Transverse colon (tissue), 4 donors: ENCODE data around the gene TWSG1. TPM values are rescaled to one million over a fixed set of nuclear protein-coding genes. Genes with fewer than 3 reads are reported as not detected.

Experiments used
- DNase-seq: peaks from one replicate; pipeline ENCODE4 v3.0.0-alpha.2; 2019
- H3K27ac ChIP-seq, 4 donors: fragments of 200-600 bp; sonication (generic); 2 replicates each; pipeline ENCODE4 v1.5.1; 2016 to 2018; ENCODE audit warnings: inconsistent platforms in 4 of 4
- H3K27me3 ChIP-seq: fragments of 200-600 bp; sonication (generic); 2 replicates; pipeline ENCODE4 v1.5.1; 2017; ENCODE audit warnings: inconsistent platforms
- H3K36me3 ChIP-seq, 4 donors: fragments of 200-600 bp; sonication (generic); 2 replicates each; pipeline ENCODE4 v1.5.1; 2017 to 2019; ENCODE audit warnings: inconsistent platforms in 4 of 4
- H3K4me1 ChIP-seq, 4 donors: fragments of 200-600 bp; sonication (generic); 2 replicates each; pipeline ENCODE4 v1.5.1; 2017 to 2020; ENCODE audit warnings: inconsistent platforms in 4 of 4
- H3K4me3 ChIP-seq, 4 donors: fragments of 200-600 bp; sonication (generic); 1 replicate in 1 of 4; 2 replicates in 3 of 4; pipeline versions ENCODE4 v1.5.1 to v1.6.1; 2017 to 2019; ENCODE audit warnings: inconsistent platforms in 4 of 4
- H3K9me3 ChIP-seq, 2 donors: fragments of 200-600 bp; sonication (generic); 2 replicates each; pipeline ENCODE4 v1.5.1; 2017 to 2019; ENCODE audit warnings: inconsistent platforms in 2 of 2
- EP300 ChIP-seq: sonication (generic); formaldehyde crosslinking; IDR thresholded peaks from one replicate; pipeline ENCODE4 v1.6.1; 2017; ENCODE audit warnings: antibody characterized with exemption, low read depth
- POLR2A ChIP-seq: fragments of 450-650 bp; IDR thresholded peaks from one replicate; pipeline ENCODE4 v1.6.1; 2016; ENCODE audit warnings: antibody characterized with exemption, mild to moderate bottlenecking, moderate library complexity
- POLR2AphosphoS5 ChIP-seq, 3 donors: sonication (generic); formaldehyde crosslinking; IDR thresholded peaks; one replicate each; pipeline ENCODE4 v1.6.1; 2016; ENCODE audit warnings: antibody characterized with exemption in 3 of 3
- WGBS, 2 donors: methylation state at CpG; one replicate each; pipeline ENCODE4 v1.1.5; 2018; ENCODE audit warnings: low coverage in 1 of 2; 5-methylcytosine and 5-hydroxymethylcytosine counted together
- in situ Hi-C, 4 donors: fragments of 200-750 bp; cut with MboI; loops; one replicate each; pipeline versions ENCODE4 v1.15.0 to v1.15.1; 2017; ENCODE audit warnings: low sequenced_read_pairs in 3 of 4, low pct_ligation_motif_present in 1 of 4, low pct_unique_long_range_greater_than_20kb in 1 of 4
- intact Hi-C: fragments of 100-400 bp; cut with DNase I; formaldehyde crosslinking; loops from one replicate; pipeline ENCODE4 v1.15.1; 2023; ENCODE audit warnings: low total_unique reads
- total RNA-seq, 4 donors: library from RNA; depleted of rRNA; stranded (reverse); fragments of >200 nt; gene quantifications; one replicate each; pipeline ENCODE4 v1.1.0, GENCODE V29; 2016
- TF ChIP-seq, protein P1 (sequence below), 5 experiments: fragments of 200-600 bp in 3 of 5; fragments of 450-650 bp in 2 of 5; sonication (generic) in 3 of 5; IDR thresholded peaks; 1 replicate in 2 of 5; 2 replicates in 3 of 5; pipeline ENCODE4 v1.5.1; 2016 to 2017; ENCODE audit warnings: antibody characterized with exemption in 5 of 5, inconsistent platforms in 3 of 5, mild to moderate bottlenecking in 2 of 5, moderate library complexity in 1 of 5

Gene TWSG1
- total RNA-seq, 4 donors from 2014 or later, result 5.6 to 29.5 (median 26.5) TPM

DNA sequence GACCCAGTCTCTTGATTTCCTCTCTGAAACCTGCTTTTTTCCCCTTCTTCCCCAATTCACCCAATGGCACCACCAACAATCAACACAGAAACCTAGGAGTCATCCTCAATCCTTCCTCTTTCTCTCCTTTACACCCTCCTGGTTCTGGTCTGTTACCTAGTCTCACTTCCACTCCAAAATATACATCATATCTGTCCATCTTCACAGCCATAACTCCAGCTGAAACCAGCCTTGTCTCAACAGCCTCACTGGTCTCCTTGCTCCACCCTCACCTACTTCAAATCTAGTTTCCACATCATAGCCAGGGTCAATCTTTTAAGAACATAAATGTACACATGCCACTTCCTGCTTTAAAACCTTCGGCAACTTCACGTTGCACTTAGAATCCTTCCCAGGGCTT is 11.8 kb upstream of the TWSG1 start:
- 76 to 81% methylated on average over 2 of the region's 2 CpGs for whole genome bisulfite sequencing, 2 donors
- H3K4me3 ChIP-seq, result no peak overlapping the region
- no peaks in the 10 kb centered on the region for H3K36me3 ChIP-seq
- H3K9me3 ChIP-seq, result peaks cover 0 to 3% of the 10 kb centered on the region in 2 donors
- no peak for DNase-seq
- intact Hi-C loops, result no loop called here
- H3K27ac ChIP-seq, result no peak overlapping the region
- no peak for TF ChIP-seq EP300
- no peaks in the 10 kb centered on the region for H3K27me3 ChIP-seq
- in situ Hi-C loops, result no loop called here
- H3K4me1 ChIP-seq, result no peaks in the 10 kb centered on the region

DNA sequence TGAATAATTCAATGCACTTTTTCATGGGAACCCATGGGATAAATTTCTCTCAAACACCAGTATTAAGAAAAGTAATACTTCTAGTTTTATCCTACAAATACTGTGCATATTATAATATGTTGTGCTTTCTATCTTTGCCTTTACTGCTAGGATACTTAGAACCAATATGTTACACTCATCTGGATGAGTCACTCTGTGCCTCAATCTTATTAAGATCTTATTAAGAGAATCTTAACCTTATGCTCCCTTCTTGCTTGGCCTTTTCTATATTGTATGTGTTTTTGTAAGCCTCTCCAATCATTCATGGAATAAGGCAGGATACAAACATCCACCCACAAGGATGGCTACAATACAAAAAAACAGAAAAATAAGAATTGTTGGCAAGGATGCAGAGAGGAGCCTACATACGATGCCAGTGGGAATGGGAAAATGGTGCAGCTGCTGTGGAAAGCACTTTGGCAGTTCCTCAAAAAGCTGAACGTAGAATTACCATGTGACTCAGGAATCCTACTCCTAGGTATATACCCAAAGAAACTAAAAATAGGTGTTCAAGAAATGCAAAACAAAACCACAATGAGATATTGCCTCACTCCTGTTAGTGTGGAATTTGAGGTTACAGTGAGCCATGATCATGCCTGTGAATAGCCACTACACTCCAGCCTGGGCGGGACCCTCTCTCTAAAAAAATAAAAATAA is 10.7 kb upstream of the TWSG1 start:
- 79 to 85% methylated on average over 3 of the region's 3 CpGs for WGBS, 2 donors
- Histone ChIP-seq H3K36me3 (no peaks in the 10 kb centered on the region), H3K4me3 (no peak overlapping the region), H3K9me3 (peaks cover 0 to 11% of the 10 kb centered on the region in 2 donors), H3K27ac (no peak overlapping the region), H3K4me1 (no peaks in the 10 kb centered on the region), H3K27me3 (no peaks in the 10 kb centered on the region)
- in situ Hi-C loops, result no loop called here
- no peak for DNase-seq
- intact Hi-C loops, result no loop called here
- TF ChIP-seq EP300, result no peak
- TF ChIP-seq, protein P1, sequence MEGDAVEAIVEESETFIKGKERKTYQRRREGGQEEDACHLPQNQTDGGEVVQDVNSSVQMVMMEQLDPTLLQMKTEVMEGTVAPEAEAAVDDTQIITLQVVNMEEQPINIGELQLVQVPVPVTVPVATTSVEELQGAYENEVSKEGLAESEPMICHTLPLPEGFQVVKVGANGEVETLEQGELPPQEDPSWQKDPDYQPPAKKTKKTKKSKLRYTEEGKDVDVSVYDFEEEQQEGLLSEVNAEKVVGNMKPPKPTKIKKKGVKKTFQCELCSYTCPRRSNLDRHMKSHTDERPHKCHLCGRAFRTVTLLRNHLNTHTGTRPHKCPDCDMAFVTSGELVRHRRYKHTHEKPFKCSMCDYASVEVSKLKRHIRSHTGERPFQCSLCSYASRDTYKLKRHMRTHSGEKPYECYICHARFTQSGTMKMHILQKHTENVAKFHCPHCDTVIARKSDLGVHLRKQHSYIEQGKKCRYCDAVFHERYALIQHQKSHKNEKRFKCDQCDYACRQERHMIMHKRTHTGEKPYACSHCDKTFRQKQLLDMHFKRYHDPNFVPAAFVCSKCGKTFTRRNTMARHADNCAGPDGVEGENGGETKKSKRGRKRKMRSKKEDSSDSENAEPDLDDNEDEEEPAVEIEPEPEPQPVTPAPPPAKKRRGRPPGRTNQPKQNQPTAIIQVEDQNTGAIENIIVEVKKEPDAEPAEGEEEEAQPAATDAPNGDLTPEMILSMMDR (IDR thresholded peaks at IDR 0.05), result no peak
- no peak for TF ChIP-seq POLR2AphosphoS5 (IDR thresholded peaks at IDR 0.05)
- no peak for TF ChIP-seq POLR2A

DNA sequence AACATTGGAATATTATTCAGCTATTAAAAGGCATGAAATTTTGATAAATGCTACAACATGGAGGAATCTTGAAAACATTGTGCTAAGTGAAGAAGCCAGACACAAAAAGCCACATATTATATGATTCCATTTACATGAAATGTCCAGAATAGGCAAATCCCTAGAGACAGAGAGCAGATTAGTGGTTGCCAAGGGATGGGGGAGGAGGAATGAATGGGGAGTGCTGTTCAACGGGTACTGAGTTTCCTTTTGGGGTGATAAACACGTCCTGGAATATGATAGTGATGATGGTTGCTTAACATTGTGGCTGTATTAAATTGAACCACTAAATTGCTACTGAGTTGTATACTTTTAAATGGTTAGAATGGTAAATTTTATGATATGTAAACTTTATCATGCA is 8.9 kb upstream of the TWSG1 start:
- 46 to 78% methylated on average over 2 of the region's 2 CpGs for WGBS, 2 donors
- no peak for DNase-seq

DNA sequence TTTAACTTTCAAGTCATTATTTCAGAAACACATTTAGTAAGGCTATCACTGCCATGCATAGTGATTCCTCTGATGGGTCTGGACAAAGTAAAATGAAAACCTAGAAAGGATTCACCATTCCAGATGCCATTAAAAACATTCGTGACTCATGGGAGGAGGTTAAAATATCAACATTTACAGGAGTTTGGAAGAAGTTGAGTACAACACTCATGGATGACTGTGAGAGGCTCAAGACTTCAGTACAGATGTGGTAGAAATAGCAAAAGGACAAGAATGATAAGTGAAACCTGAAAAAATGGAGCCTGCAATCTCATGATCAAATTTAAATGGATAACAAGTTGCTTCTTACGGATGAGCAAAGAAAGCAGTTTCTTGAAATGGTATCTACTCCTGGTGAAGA is 5.8 kb upstream of the TWSG1 start:
- H3K4me1 ChIP-seq, result peaks cover 0 to 5% (median 2%) of the 10 kb centered on the region in 4 donors
- peaks cover 0 to 10% of the 10 kb centered on the region in 2 donors for H3K9me3 ChIP-seq
- no peaks in the 10 kb centered on the region for H3K36me3 ChIP-seq
- WGBS, 2 donors, result 86 to 88% methylated on average over 2 of the region's 2 CpGs
- no peak overlapping the region for H3K27ac ChIP-seq
- intact Hi-C loops, result no loop called here
- DNase-seq, result no peak
- TF ChIP-seq, protein P1 (IDR thresholded peaks at IDR 0.05), result no peak
- TF ChIP-seq POLR2AphosphoS5 (IDR thresholded peaks at IDR 0.05), result no peak
- no peak for TF ChIP-seq POLR2A
- no peak for TF ChIP-seq EP300
- no peak overlapping the region for H3K4me3 ChIP-seq
- H3K27me3 ChIP-seq, result no peaks in the 10 kb centered on the region
- in situ Hi-C loops, result loop anchor here (25.0 kb wide), 3 partner anchors 184 to 266 kb away; no protein-coding TSS in a partner anchor

More for the DNA sequence above, 8.9 kb upstream of the TWSG1 start:
- Histone ChIP-seq H3K9me3 (peaks cover 0 to 10% of the 10 kb centered on the region in 2 donors), H3K27ac (no peak overlapping the region), H3K4me1 (no peaks in the 10 kb centered on the region), H3K4me3 (no peak overlapping the region), H3K27me3 (no peaks in the 10 kb centered on the region), H3K36me3 (no peaks in the 10 kb centered on the region)
- TF ChIP-seq EP300 (no peak), POLR2AphosphoS5 (IDR thresholded peaks at IDR 0.05) (no peak), POLR2A (no peak)
- TF ChIP-seq, protein P1 (IDR thresholded peaks at IDR 0.05), result no peak
- intact Hi-C loops, result no loop called here
- in situ Hi-C loops, result loop anchor here (25.0 kb wide), 3 partner anchors 187 to 263 kb away; no protein-coding TSS in a partner anchor
